Neural cell (in vitro differentiated cells): Measurements from ENCODE around the gene ENOX1.

Experiments used
- CTCF ChIP-seq: fragments of 450-650 bp; IDR thresholded peaks from 2 replicates; pipeline ENCODE4 v1.5.1; 2014; ENCODE audit warnings: antibody characterized with exemption, mild to moderate bottlenecking, moderate library complexity; ENCODE audit not compliant: poor library complexity, severe bottlenecking
- EP300 ChIP-seq: fragments of 450-650 bp; conservative IDR thresholded peaks from 2 replicates; pipeline ENCODE4 v1.6.1; 2014; ENCODE audit warnings: antibody characterized with exemption, mild to moderate bottlenecking, moderate library complexity; ENCODE audit not compliant: poor library complexity, severe bottlenecking
- POLR2AphosphoS5 ChIP-seq: IDR thresholded peaks from 2 replicates; pipeline ENCODE4 v1.6.1; 2012
- RAD21 ChIP-seq: fragments of 450-650 bp; conservative IDR thresholded peaks from 2 replicates; pipeline ENCODE4 v1.6.1; 2014; ENCODE audit warnings: antibody characterized with exemption, mild to moderate bottlenecking, moderate library complexity
- REST ChIP-seq: IDR thresholded peaks from 2 replicates; pipeline ENCODE4 v1.6.1; 2012; ENCODE audit warnings: borderline replicate concordance
- SMC3 ChIP-seq: fragments of 450-650 bp; conservative IDR thresholded peaks from 2 replicates; pipeline ENCODE4 v1.6.1; 2014; ENCODE audit warnings: antibody characterized with exemption, mild to moderate bottlenecking, moderate library complexity; ENCODE audit not compliant: poor library complexity
- TAF1 ChIP-seq: IDR thresholded peaks from 2 replicates; pipeline ENCODE4 v1.6.1; 2012; ENCODE audit warnings: low read depth

- TF ChIP-seq CTCF (no peak), RAD21 (no peak), SMC3 (no peak), REST (no peak), POLR2AphosphoS5 (no peak), TAF1 (no peak), EP300 (no peak)
Observed at GRCh38 chr13:43299374-43299773, 487.4 kb downstream of the ENOX1 start.
